ENCODE results near the gene LOC128125822.

The LOC128125822 gene

GRCh38 chr6:63560801-63561287 is 11.4 kb upstream of the LOC128125822 start:
- H3K27me3 ChIP-seq (ENCODE audit: control insufficient read depth, insufficient read depth, low read length): no peaks in the 10 kb centered on the region
- no peaks in the 10 kb centered on the region for H3K9me3 ChIP-seq (ENCODE audit: control insufficient read depth, low read length)
- no peak overlapping the region for H3K4me3 ChIP-seq (ENCODE audit: low read length)
- peaks cover 24% of the 10 kb centered on the region for H3K4me1 ChIP-seq (ENCODE audit: control insufficient read depth, insufficient read depth, low read length)
- no peak overlapping the region for H3K9ac ChIP-seq (ENCODE audit: low read length)
- no peaks in the 10 kb centered on the region for H3K36me3 ChIP-seq (ENCODE audit: control insufficient read depth, insufficient read depth, low read length)

GRCh38 chr6:63561288-63561687 is 11.0 kb upstream of the LOC128125822 start:
- Histone ChIP-seq H3K27me3 (ENCODE audit: control insufficient read depth, insufficient read depth, low read length) (no peaks in the 10 kb centered on the region), H3K36me3 (ENCODE audit: control insufficient read depth, insufficient read depth, low read length) (no peaks in the 10 kb centered on the region), H3K4me1 (ENCODE audit: control insufficient read depth, insufficient read depth, low read length) (peaks cover 28% of the 10 kb centered on the region), H3K9ac (ENCODE audit: low read length) (no peak overlapping the region), H3K9me3 (ENCODE audit: control insufficient read depth, low read length) (no peaks in the 10 kb centered on the region), H3K4me3 (ENCODE audit: low read length) (no peak overlapping the region)

- H3K9ac ChIP-seq (ENCODE audit: low read length): no peak overlapping the region
- H3K36me3 ChIP-seq (ENCODE audit: control insufficient read depth, insufficient read depth, low read length): no peaks in the 10 kb centered on the region
- peaks cover 40% of the 10 kb centered on the region for H3K4me1 ChIP-seq (ENCODE audit: control insufficient read depth, insufficient read depth, low read length)
- no peaks in the 10 kb centered on the region for H3K27me3 ChIP-seq (ENCODE audit: control insufficient read depth, insufficient read depth, low read length)
- no peaks in the 10 kb centered on the region for H3K9me3 ChIP-seq (ENCODE audit: control insufficient read depth, low read length)
- H3K4me3 ChIP-seq (ENCODE audit: low read length): no peak overlapping the region
Measured at GRCh38 chr6:63563235-63563634, 9.0 kb upstream of the LOC128125822 start.

GRCh38 chr6:63565058-63565726 is 7.1 kb upstream of the LOC128125822 start:
- Histone ChIP-seq H3K9me3 (ENCODE audit: control insufficient read depth, low read length) (no peaks in the 10 kb centered on the region), H3K27me3 (ENCODE audit: control insufficient read depth, insufficient read depth, low read length) (no peaks in the 10 kb centered on the region), H3K9ac (ENCODE audit: low read length) (no peak overlapping the region), H3K4me3 (ENCODE audit: low read length) (no peak overlapping the region), H3K4me1 (ENCODE audit: control insufficient read depth, insufficient read depth, low read length) (peaks cover 44% of the 10 kb centered on the region), H3K36me3 (ENCODE audit: control insufficient read depth, insufficient read depth, low read length) (no peaks in the 10 kb centered on the region)

GRCh38 chr6:63565727-63566596 is 6.3 kb upstream of the LOC128125822 start:
- H3K4me3 ChIP-seq (ENCODE audit: low read length): no peak overlapping the region
- H3K9ac ChIP-seq (ENCODE audit: low read length): no peak overlapping the region
- H3K36me3 ChIP-seq (ENCODE audit: control insufficient read depth, insufficient read depth, low read length): no peaks in the 10 kb centered on the region
- no peaks in the 10 kb centered on the region for H3K27me3 ChIP-seq (ENCODE audit: control insufficient read depth, insufficient read depth, low read length)
- peaks cover 41% of the 10 kb centered on the region for H3K4me1 ChIP-seq (ENCODE audit: control insufficient read depth, insufficient read depth, low read length)
- no peaks in the 10 kb centered on the region for H3K9me3 ChIP-seq (ENCODE audit: control insufficient read depth, low read length)

GRCh38 chr6:63567966-63568365 is 4.3 kb upstream of the LOC128125822 start:
- Histone ChIP-seq H3K4me1 (ENCODE audit: control insufficient read depth, insufficient read depth, low read length) (peaks cover 33% of the 10 kb centered on the region), H3K36me3 (ENCODE audit: control insufficient read depth, insufficient read depth, low read length) (no peaks in the 10 kb centered on the region), H3K9me3 (ENCODE audit: control insufficient read depth, low read length) (no peaks in the 10 kb centered on the region)

GRCh38 chr6:63571361-63572043 is 778 bp upstream of the LOC128125822 start:
- H3K36me3 ChIP-seq (ENCODE audit: control insufficient read depth, insufficient read depth, low read length): no peaks in the 10 kb centered on the region
- H3K9me3 ChIP-seq (ENCODE audit: control insufficient read depth, low read length): no peaks in the 10 kb centered on the region
- H3K4me3 ChIP-seq (ENCODE audit: low read length): peak overlapping the region; percentile 75
- H3K27me3 ChIP-seq (ENCODE audit: control insufficient read depth, insufficient read depth, low read length): no peaks in the 10 kb centered on the region
- peak overlapping the region; percentile 96 for H3K9ac ChIP-seq (ENCODE audit: low read length)
- peaks cover 16% of the 10 kb centered on the region for H3K4me1 ChIP-seq (ENCODE audit: control insufficient read depth, insufficient read depth, low read length)

More at GRCh38 chr6:63567966-63568365, 4.3 kb upstream of the LOC128125822 start:
- Histone ChIP-seq H3K9ac (ENCODE audit: low read length) (no peak overlapping the region), H3K27me3 (ENCODE audit: control insufficient read depth, insufficient read depth, low read length) (no peaks in the 10 kb centered on the region), H3K4me3 (ENCODE audit: low read length) (no peak overlapping the region)

- Histone ChIP-seq H3K9ac (ENCODE audit: low read length) (peak overlapping the region; percentile 96), H3K36me3 (ENCODE audit: control insufficient read depth, insufficient read depth, low read length) (peaks cover 4% of the 10 kb centered on the region), H3K9me3 (ENCODE audit: control insufficient read depth, low read length) (no peaks in the 10 kb centered on the region), H3K4me1 (ENCODE audit: control insufficient read depth, insufficient read depth, low read length) (peaks cover 7% of the 10 kb centered on the region), H3K27me3 (ENCODE audit: control insufficient read depth, insufficient read depth, low read length) (no peaks in the 10 kb centered on the region), H3K4me3 (ENCODE audit: low read length) (peak overlapping the region; percentile 52)
Measured at GRCh38 chr6:63572747-63573075, 431 bp downstream of the LOC128125822 start.

- Histone ChIP-seq H3K27me3 (ENCODE audit: control insufficient read depth, insufficient read depth, low read length) (no peaks in the 10 kb centered on the region), H3K4me3 (ENCODE audit: low read length) (peak overlapping the region; percentile 52), H3K9ac (ENCODE audit: low read length) (peak overlapping the region; percentile 96)
Measured at GRCh38 chr6:63573076-63573898, 1.0 kb downstream of the LOC128125822 start.

GRCh38 chr6:63573899-63574553 is 1.7 kb downstream of the LOC128125822 start:
- H3K9me3 ChIP-seq (ENCODE audit: control insufficient read depth, low read length): no peaks in the 10 kb centered on the region
- no peaks in the 10 kb centered on the region for H3K27me3 ChIP-seq (ENCODE audit: control insufficient read depth, insufficient read depth, low read length)
- peak overlapping the region; percentile 52 for H3K4me3 ChIP-seq (ENCODE audit: low read length)
- H3K36me3 ChIP-seq (ENCODE audit: control insufficient read depth, insufficient read depth, low read length): peaks cover 4% of the 10 kb centered on the region
- H3K4me1 ChIP-seq (ENCODE audit: control insufficient read depth, insufficient read depth, low read length): peaks cover 5% of the 10 kb centered on the region
- peak overlapping the region; percentile 96 for H3K9ac ChIP-seq (ENCODE audit: low read length)

More at GRCh38 chr6:63573076-63573898, 1.0 kb downstream of the LOC128125822 start:
- Histone ChIP-seq H3K9me3 (ENCODE audit: control insufficient read depth, low read length) (no peaks in the 10 kb centered on the region), H3K4me1 (ENCODE audit: control insufficient read depth, insufficient read depth, low read length) (peaks cover 5% of the 10 kb centered on the region), H3K36me3 (ENCODE audit: control insufficient read depth, insufficient read depth, low read length) (peaks cover 4% of the 10 kb centered on the region)

- Histone ChIP-seq H3K9ac (ENCODE audit: low read length) (peak overlapping the region; percentile 96), H3K36me3 (ENCODE audit: control insufficient read depth, insufficient read depth, low read length) (peaks cover 4% of the 10 kb centered on the region), H3K27me3 (ENCODE audit: control insufficient read depth, insufficient read depth, low read length) (no peaks in the 10 kb centered on the region), H3K4me1 (ENCODE audit: control insufficient read depth, insufficient read depth, low read length) (peaks cover 5% of the 10 kb centered on the region), H3K4me3 (ENCODE audit: low read length) (peak overlapping the region; percentile 52), H3K9me3 (ENCODE audit: control insufficient read depth, low read length) (no peaks in the 10 kb centered on the region)
Measured at GRCh38 chr6:63574554-63574900, 2.2 kb downstream of the LOC128125822 start.

Measured in mucosa of stomach (tissue), 1 donor.